Hepatocyte (in vitro differentiated cells): Measurements from ENCODE around the gene ALPK1. TPM values are rescaled to one million over a fixed set of nuclear protein-coding genes. Genes with fewer than 3 reads are reported as not detected.

Source experiments
- DNase-seq: peaks from one replicate; pipeline ENCODE4 v3.0.0-alpha.2; 2016; ENCODE audit warnings: low spot score
- H2AFZ ChIP-seq: fragments of 200-600 bp; sonication (generic); 2 replicates; pipeline ENCODE4 v1.6.0; 2016; ENCODE audit warnings: antibody characterized with exemption, mild to moderate bottlenecking
- H3K27ac ChIP-seq: fragments of 200-600 bp; sonication (generic); 2 replicates; pipeline ENCODE4 v1.5.1; 2016; ENCODE audit warnings: mild to moderate bottlenecking
- H3K27me3 ChIP-seq: fragments of 200-600 bp; sonication (generic); 2 replicates; pipeline ENCODE4 v1.6.1; 2016
- H3K36me3 ChIP-seq: fragments of 200-600 bp; sonication (generic); replicated peaks from 2 replicates; pipeline ENCODE4 v1.5.1; 2016; ENCODE audit warnings: low read depth; ENCODE audit not compliant: insufficient read depth
- H3K4me1 ChIP-seq: fragments of 200-600 bp; sonication (generic); 2 replicates; pipeline ENCODE4 v1.5.1; 2016; ENCODE audit warnings: mild to moderate bottlenecking, moderate library complexity; ENCODE audit not compliant: insufficient read depth
- H3K4me2 ChIP-seq: fragments of 200-600 bp; sonication (generic); 2 replicates; pipeline ENCODE4 v1.6.0; 2016
- H3K4me3 ChIP-seq: fragments of 200-600 bp; sonication (generic); 2 replicates; pipeline ENCODE4 v1.5.1; 2016; ENCODE audit warnings: mild to moderate bottlenecking
- H3K79me2 ChIP-seq: fragments of 200-600 bp; sonication (generic); 2 replicates; pipeline ENCODE4 v1.6.0; 2017; ENCODE audit warnings: mild to moderate bottlenecking
- H3K9me2 ChIP-seq: fragments of 200-600 bp; sonication (generic); replicated peaks from 2 replicates; pipeline ENCODE4 v1.6.0; 2017; ENCODE audit warnings: mild to moderate bottlenecking; ENCODE audit not compliant: insufficient read depth
- H3K9me3 ChIP-seq: fragments of 200-600 bp; sonication (generic); 2 replicates; pipeline ENCODE4 v1.5.1; 2016; ENCODE audit warnings: low read depth, mild to moderate bottlenecking
- H4K20me1 ChIP-seq: fragments of 200-600 bp; sonication (generic); 2 replicates; pipeline ENCODE4 v1.6.0; 2016; ENCODE audit warnings: mild to moderate bottlenecking; ENCODE audit not compliant: insufficient read depth, poor library complexity, severe bottlenecking
- CTCF ChIP-seq: fragments of 200-600 bp; sonication (generic); IDR thresholded peaks from 2 replicates; pipeline ENCODE4 v1.5.1; 2016; ENCODE audit warnings: antibody characterized with exemption, mild to moderate bottlenecking; ENCODE audit not compliant: poor library complexity
- EZH2 ChIP-seq: fragments of 200-600 bp; sonication (generic); IDR thresholded peaks from 2 replicates; pipeline ENCODE4 v1.6.1; 2016; ENCODE audit warnings: antibody characterized with exemption, mild to moderate bottlenecking, borderline replicate concordance
- EZH2phosphoT487 ChIP-seq: fragments of 200-600 bp; sonication (generic); IDR thresholded peaks from one replicate; pipeline ENCODE4 v1.6.1; 2018; ENCODE audit warnings: antibody characterized with exemption, mild to moderate bottlenecking, low read depth, moderate library complexity; ENCODE audit not compliant: unreplicated experiment, severe bottlenecking
- WGBS: methylation state at CpG from one replicate; pipeline ENCODE4 v1.1.6; 2016; ENCODE audit warnings: low lambda C conversion rate; ENCODE audit errors: missing lambda C conversion rate; 5-methylcytosine and 5-hydroxymethylcytosine counted together
- polyA plus RNA-seq: library from polyadenylated mRNA; unstranded; fragments of >200 nt; fragmentation: Nextera tagmentation; extraction: Ambion mirVana; gene quantifications from 2 replicates; pipeline ENCODE4 v1.2.1, GENCODE V29; 2016
- total RNA-seq: library from RNA; depleted of rRNA; stranded (reverse); fragments of >200 nt; gene quantifications from 2 replicates; pipeline ENCODE4 v1.2.3, GENCODE V29; 2014

The ALPK1 gene
- total and polyA plus RNA-seq, 2 experiments from 2014 or later = 7.1 to 16.6 TPM

GRCh38 chr4:112371361-112371760 is 74.2 kb downstream of the ALPK1 start:
- 78% methylated on average over 3 of the region's 3 CpGs for WGBS
- no peak overlapping the region for H3K27ac ChIP-seq
- no peak overlapping the region for H2AFZ ChIP-seq

GRCh38 chr4:112374850-112375249 is 77.7 kb downstream of the ALPK1 start:
- 94% methylated on average over 2 of the region's 2 CpGs for WGBS
- no peaks in the 10 kb centered on the region for H3K4me1 ChIP-seq
- TF ChIP-seq CTCF (no peak), EZH2 (no peak), EZH2phosphoT487 (no peak)
- peaks cover 14% of the 10 kb centered on the region for H3K27me3 ChIP-seq
- no peak overlapping the region for H3K4me3 ChIP-seq
- H3K9me3 ChIP-seq = no peaks in the 10 kb centered on the region
- no peaks in the 10 kb centered on the region for H3K9me2 ChIP-seq
- no peaks in the 10 kb centered on the region for H3K79me2 ChIP-seq
- no peaks in the 10 kb centered on the region for H3K36me3 ChIP-seq
- H4K20me1 ChIP-seq = no peaks in the 10 kb centered on the region
- no peak overlapping the region for H3K27ac ChIP-seq
- no peak overlapping the region for H3K4me2 ChIP-seq
- no peak for DNase-seq
- no peak overlapping the region for H2AFZ ChIP-seq

More at GRCh38 chr4:112371361-112371760, 74.2 kb downstream of the ALPK1 start:
- no peaks in the 10 kb centered on the region for H3K79me2 ChIP-seq
- no peaks in the 10 kb centered on the region for H3K9me2 ChIP-seq
- TF ChIP-seq EZH2phosphoT487 (no peak), EZH2 (no peak), CTCF (no peak)
- H3K4me1 ChIP-seq = no peaks in the 10 kb centered on the region
- DNase-seq = no peak
- H3K27me3 ChIP-seq = no peaks in the 10 kb centered on the region
- H3K4me3 ChIP-seq = no peak overlapping the region
- no peaks in the 10 kb centered on the region for H3K9me3 ChIP-seq
- no peak overlapping the region for H3K4me2 ChIP-seq
- no peaks in the 10 kb centered on the region for H4K20me1 ChIP-seq
- H3K36me3 ChIP-seq = no peaks in the 10 kb centered on the region

GRCh38 chr4:112377171-112377570 is 80.0 kb downstream of the ALPK1 start:
- Histone ChIP-seq H4K20me1 (no peaks in the 10 kb centered on the region), H3K4me3 (no peak overlapping the region), H3K4me1 (no peaks in the 10 kb centered on the region), H3K79me2 (no peaks in the 10 kb centered on the region), H3K9me2 (no peaks in the 10 kb centered on the region), H3K36me3 (no peaks in the 10 kb centered on the region), H3K27me3 (peaks cover 14% of the 10 kb centered on the region), H2AFZ (no peak overlapping the region), H3K4me2 (no peak overlapping the region), H3K9me3 (no peaks in the 10 kb centered on the region), H3K27ac (no peak overlapping the region)
- 92% methylated on average over 6 of the region's 6 CpGs for WGBS
- TF ChIP-seq EZH2 (no peak), EZH2phosphoT487 (no peak), CTCF (no peak)
- no peak for DNase-seq
